Measurements from ENCODE around the gene CALCOCO2.

CALCOCO2 gene

GRCh38 chr17:48825446-48826381, 5.1 kb upstream of the CALCOCO2 start:
- Histone ChIP-seq H3K4me3 (ENCODE audit: low read length, poor library complexity, severe bottlenecking) (no peak overlapping the region), H4K20me1 (ENCODE audit: insufficient read depth, low read length, poor library complexity, severe bottlenecking) (no peaks in the 10 kb centered on the region), H3K4me2 (ENCODE audit: low read depth, low read length, poor library complexity, severe bottlenecking) (no peak overlapping the region), H3K36me3 (ENCODE audit: insufficient read depth, low read length) (no peaks in the 10 kb centered on the region), H2AFZ (ENCODE audit: low read length) (no peak overlapping the region), H3K27me3 (ENCODE audit: insufficient read depth, low read length, poor library complexity, severe bottlenecking) (no peaks in the 10 kb centered on the region), H3F3A (ENCODE audit: low read depth) (no peaks in the 10 kb centered on the region), H3K9me3 (ENCODE audit: insufficient read depth, low read depth, low read length) (no peaks in the 10 kb centered on the region), H3K9ac (ENCODE audit: low read depth, low read length, poor library complexity, severe bottlenecking) (no peak overlapping the region), H3K4me1 (ENCODE audit: insufficient read depth, low read length, poor library complexity, severe bottlenecking) (no peaks in the 10 kb centered on the region), H3K79me2 (ENCODE audit: insufficient read depth, low read length) (no peaks in the 10 kb centered on the region), H3K9me2 (replicated peaks; ENCODE audit: low read depth, low read length) (no peaks in the 10 kb centered on the region)
- TF ChIP-seq EZH2phosphoT487 (IDR thresholded peaks at IDR 0.05; ENCODE audit: borderline replicate concordance): no peak
- TF ChIP-seq, protein P1, sequence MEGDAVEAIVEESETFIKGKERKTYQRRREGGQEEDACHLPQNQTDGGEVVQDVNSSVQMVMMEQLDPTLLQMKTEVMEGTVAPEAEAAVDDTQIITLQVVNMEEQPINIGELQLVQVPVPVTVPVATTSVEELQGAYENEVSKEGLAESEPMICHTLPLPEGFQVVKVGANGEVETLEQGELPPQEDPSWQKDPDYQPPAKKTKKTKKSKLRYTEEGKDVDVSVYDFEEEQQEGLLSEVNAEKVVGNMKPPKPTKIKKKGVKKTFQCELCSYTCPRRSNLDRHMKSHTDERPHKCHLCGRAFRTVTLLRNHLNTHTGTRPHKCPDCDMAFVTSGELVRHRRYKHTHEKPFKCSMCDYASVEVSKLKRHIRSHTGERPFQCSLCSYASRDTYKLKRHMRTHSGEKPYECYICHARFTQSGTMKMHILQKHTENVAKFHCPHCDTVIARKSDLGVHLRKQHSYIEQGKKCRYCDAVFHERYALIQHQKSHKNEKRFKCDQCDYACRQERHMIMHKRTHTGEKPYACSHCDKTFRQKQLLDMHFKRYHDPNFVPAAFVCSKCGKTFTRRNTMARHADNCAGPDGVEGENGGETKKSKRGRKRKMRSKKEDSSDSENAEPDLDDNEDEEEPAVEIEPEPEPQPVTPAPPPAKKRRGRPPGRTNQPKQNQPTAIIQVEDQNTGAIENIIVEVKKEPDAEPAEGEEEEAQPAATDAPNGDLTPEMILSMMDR (conservative IDR thresholded peaks at IDR 0.05; ENCODE audit: low read length): no peak

DNA sequence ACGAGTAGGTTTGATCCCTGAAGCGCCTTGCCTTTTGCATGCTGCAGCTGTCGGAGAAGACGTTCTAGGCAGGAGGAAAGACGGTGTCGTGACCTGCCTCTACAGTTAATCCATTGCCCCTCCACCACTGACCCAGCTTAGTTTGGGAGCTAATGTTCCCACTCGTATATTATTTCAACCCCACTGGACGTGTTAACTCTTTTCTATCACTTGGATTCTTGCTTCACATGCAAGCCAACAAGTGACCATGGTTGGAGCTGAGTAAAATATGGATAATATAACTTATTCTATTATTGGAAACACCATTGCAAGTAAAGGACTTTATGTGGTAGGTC, 681 bp downstream of the CALCOCO2 start:
- H3K4me3 ChIP-seq (ENCODE audit: low read length, poor library complexity, severe bottlenecking): peak overlapping the region; percentile 99
- H3K36me3 ChIP-seq (ENCODE audit: insufficient read depth, low read length): no peaks in the 10 kb centered on the region
- H3K4me2 ChIP-seq (ENCODE audit: low read depth, low read length, poor library complexity, severe bottlenecking): peak overlapping the region; percentile 85
- no peaks in the 10 kb centered on the region for H3K27me3 ChIP-seq (ENCODE audit: insufficient read depth, low read length, poor library complexity, severe bottlenecking)
- no peaks in the 10 kb centered on the region for H3K9me2 ChIP-seq (replicated peaks; ENCODE audit: low read depth, low read length)
- H3K9ac ChIP-seq (ENCODE audit: low read depth, low read length, poor library complexity, severe bottlenecking): peak overlapping the region; percentile 88
- peaks cover 37% of the 10 kb centered on the region for H3K79me2 ChIP-seq (ENCODE audit: insufficient read depth, low read length)
- no peak for TF ChIP-seq EZH2phosphoT487 (IDR thresholded peaks at IDR 0.05; ENCODE audit: borderline replicate concordance)
- TF ChIP-seq, protein P1 (conservative IDR thresholded peaks at IDR 0.05; ENCODE audit: low read length): no peak
- H3F3A ChIP-seq (ENCODE audit: low read depth): no peaks in the 10 kb centered on the region; the same call in 1 of the 2 replicates
- H3K4me1 ChIP-seq (ENCODE audit: insufficient read depth, low read length, poor library complexity, severe bottlenecking): peaks cover 41% of the 10 kb centered on the region
- H2AFZ ChIP-seq (ENCODE audit: low read length): peak overlapping the region; percentile 96
- H4K20me1 ChIP-seq (ENCODE audit: insufficient read depth, low read length, poor library complexity, severe bottlenecking): peaks cover 5% of the 10 kb centered on the region
- H3K9me3 ChIP-seq (ENCODE audit: insufficient read depth, low read depth, low read length): no peaks in the 10 kb centered on the region

DNA sequence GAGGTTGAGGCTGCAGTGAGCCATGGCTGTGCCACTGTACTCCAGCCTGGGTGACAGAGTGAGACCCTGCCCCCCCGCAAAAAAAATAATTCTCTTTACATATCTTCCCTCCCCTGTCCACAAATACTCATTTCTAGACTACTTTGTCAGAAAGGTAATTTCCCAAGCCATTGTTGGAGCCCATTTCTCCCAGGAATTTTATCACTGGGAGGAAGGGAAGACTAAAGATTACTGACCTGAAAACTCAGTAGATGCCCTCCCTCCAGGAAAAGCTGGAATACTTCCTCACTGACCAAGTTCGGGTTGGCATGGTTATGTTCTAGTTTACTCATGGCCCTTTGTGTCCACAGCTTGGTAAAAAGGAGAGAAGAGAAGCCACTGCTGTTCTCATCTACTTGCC, 4.1 kb downstream of the CALCOCO2 start:
- peak overlapping the region; percentile 53 for H3K4me2 ChIP-seq (ENCODE audit: low read depth, low read length, poor library complexity, severe bottlenecking)

More for the DNA sequence above, 4.1 kb downstream of the CALCOCO2 start:
- no peaks in the 10 kb centered on the region for H3K27me3 ChIP-seq (ENCODE audit: insufficient read depth, low read length, poor library complexity, severe bottlenecking)
- no peaks in the 10 kb centered on the region for H3K36me3 ChIP-seq (ENCODE audit: insufficient read depth, low read length)
- H3K9me2 ChIP-seq (replicated peaks; ENCODE audit: low read depth, low read length): no peaks in the 10 kb centered on the region
- H2AFZ ChIP-seq (ENCODE audit: low read length): no peak overlapping the region
- no peaks in the 10 kb centered on the region for H3K9me3 ChIP-seq (ENCODE audit: insufficient read depth, low read depth, low read length)
- peaks cover 60% of the 10 kb centered on the region for H3K4me1 ChIP-seq (ENCODE audit: insufficient read depth, low read length, poor library complexity, severe bottlenecking)
- no peak overlapping the region for H3K4me3 ChIP-seq (ENCODE audit: low read length, poor library complexity, severe bottlenecking)
- H3K9ac ChIP-seq (ENCODE audit: low read depth, low read length, poor library complexity, severe bottlenecking): no peak overlapping the region
- peaks cover 56% of the 10 kb centered on the region for H3K79me2 ChIP-seq (ENCODE audit: insufficient read depth, low read length)
- TF ChIP-seq, protein P1 (conservative IDR thresholded peaks at IDR 0.05; ENCODE audit: low read length): no peak
- no peak for TF ChIP-seq EZH2phosphoT487 (IDR thresholded peaks at IDR 0.05; ENCODE audit: borderline replicate concordance)
- H3F3A ChIP-seq (ENCODE audit: low read depth): peaks cover 12% of the 10 kb centered on the region; the same call in 1 of the 2 replicates
- H4K20me1 ChIP-seq (ENCODE audit: insufficient read depth, low read length, poor library complexity, severe bottlenecking): peaks cover 5% of the 10 kb centered on the region
